GM12891 (cell line): ENCODE results near the gene TIRAP.
"Not testable (repeated sequence)": the region's sequence is repeated elsewhere in the genome, so short reads cannot be mapped to it uniquely, and the experiment has no call there.

ENCODE experiments used
- DNase-seq: peaks from one replicate; pipeline ENCODE4 v3.0.0; 2011; ENCODE audit warnings: low spot score; ENCODE audit not compliant: insufficient read length
- FAIRE-seq: peaks from 2 replicates; lab custom pipeline; 2011; peaks lifted over from hg19 to GRCh38; lab: Jason Lieb, UNC
- PAX5 ChIP-seq: IDR thresholded peaks from 2 replicates; pipeline ENCODE4 v1.6.1; 2011; ENCODE audit warnings: low read length, moderate library complexity, mild to moderate bottlenecking; ENCODE audit not compliant: insufficient read depth, severe bottlenecking
- POLR2A ChIP-seq: IDR thresholded peaks from 2 replicates; pipeline ENCODE4 v1.6.1; 2011; ENCODE audit warnings: low read depth, low read length, control low read depth
- POLR2AphosphoS5 ChIP-seq: IDR thresholded peaks from 2 replicates; pipeline ENCODE4 v1.6.1; 2011; ENCODE audit warnings: low read depth, low read length, control low read depth
- POU2F2 ChIP-seq: IDR thresholded peaks from 2 replicates; pipeline ENCODE4 v1.6.1; 2011; ENCODE audit warnings: low read depth, mild to moderate bottlenecking, control low read depth, low read length, moderate library complexity
- SPI1 ChIP-seq: IDR thresholded peaks from 2 replicates; pipeline ENCODE4 v1.6.1; 2011; ENCODE audit warnings: low read depth, low read length, control low read depth
- TAF1 ChIP-seq: IDR thresholded peaks from 2 replicates; pipeline ENCODE4 v1.6.1; 2011; ENCODE audit warnings: low read depth, low read length, control low read depth

Gene TIRAP

GRCh38 chr11:126307706-126308105 lies 24.8 kb downstream of the TIRAP start:
- DNase-seq (no peak), FAIRE-seq (no peak)
- TF ChIP-seq TAF1 (no peak), POU2F2 (no peak), SPI1 (no peak), PAX5 (no peak), POLR2AphosphoS5 (no peak), POLR2A (no peak)

GRCh38 chr11:126308271-126308671 lies 25.4 kb downstream of the TIRAP start:
- no peak for TF ChIP-seq POLR2A
- TF ChIP-seq TAF1, result no peak
- TF ChIP-seq PAX5, result no peak
- no peak for TF ChIP-seq SPI1
- TF ChIP-seq POLR2AphosphoS5, result no peak
- TF ChIP-seq POU2F2, result no peak
- DNase-seq (no peak), FAIRE-seq (no peak)

GRCh38 chr11:126308771-126309170 lies 25.9 kb downstream of the TIRAP start:
- not testable (repeated sequence) for DNase-seq, FAIRE-seq

- TF ChIP-seq POLR2AphosphoS5, result no peak
- FAIRE-seq (peak; percentile 87), DNase-seq (no peak)
Observed at GRCh38 chr11:126310200-126310991, 27.5 kb downstream of the TIRAP start.

GRCh38 chr11:126310992-126311310 lies 28.1 kb downstream of the TIRAP start:
- no peak for FAIRE-seq
- no peak for TF ChIP-seq POU2F2
- no peak for DNase-seq

GRCh38 chr11:126311401-126312291 lies 28.8 kb downstream of the TIRAP start:
- no peak for DNase-seq
- peak; percentile 89 for FAIRE-seq
- TF ChIP-seq POLR2A (no peak), POU2F2 (no peak)

GRCh38 chr11:126312961-126313360 lies 30.1 kb downstream of the TIRAP start:
- DNase-seq (no peak), FAIRE-seq (no peak)
- TF ChIP-seq POU2F2 (no peak), SPI1 (no peak), PAX5 (no peak), POLR2AphosphoS5 (no peak)

GRCh38 chr11:126313826-126314225 lies 30.9 kb downstream of the TIRAP start:
- TF ChIP-seq TAF1, result no peak
- peak; percentile 69 for TF ChIP-seq SPI1
- DNase-seq (no peak), FAIRE-seq (no peak)

GRCh38 chr11:126317432-126317755 lies 34.5 kb downstream of the TIRAP start:
- DNase-seq (no peak), FAIRE-seq (no peak)
- TF ChIP-seq POLR2AphosphoS5 (no peak), POLR2A (no peak), TAF1 (no peak), SPI1 (no peak), PAX5 (no peak), POU2F2 (no peak)

GRCh38 chr11:126317756-126318573 lies 35.1 kb downstream of the TIRAP start:
- DNase-seq (no peak), FAIRE-seq (no peak)
- TF ChIP-seq POU2F2 (no peak), PAX5 (no peak), TAF1 (no peak), SPI1 (0 out of 2 replicates have a peak, but pooled peaks have one; percentile 12), POLR2A (no peak), POLR2AphosphoS5 (no peak)
